ENCODE measurements around the gene PAM16. TPM values are rescaled to one million over a fixed set of nuclear protein-coding genes. Genes with fewer than 3 reads are reported as not detected.

Gene PAM16
- total RNA-seq, 2 experiments from 2014 or later, result 47.5 to 49.4 TPM

DNA sequence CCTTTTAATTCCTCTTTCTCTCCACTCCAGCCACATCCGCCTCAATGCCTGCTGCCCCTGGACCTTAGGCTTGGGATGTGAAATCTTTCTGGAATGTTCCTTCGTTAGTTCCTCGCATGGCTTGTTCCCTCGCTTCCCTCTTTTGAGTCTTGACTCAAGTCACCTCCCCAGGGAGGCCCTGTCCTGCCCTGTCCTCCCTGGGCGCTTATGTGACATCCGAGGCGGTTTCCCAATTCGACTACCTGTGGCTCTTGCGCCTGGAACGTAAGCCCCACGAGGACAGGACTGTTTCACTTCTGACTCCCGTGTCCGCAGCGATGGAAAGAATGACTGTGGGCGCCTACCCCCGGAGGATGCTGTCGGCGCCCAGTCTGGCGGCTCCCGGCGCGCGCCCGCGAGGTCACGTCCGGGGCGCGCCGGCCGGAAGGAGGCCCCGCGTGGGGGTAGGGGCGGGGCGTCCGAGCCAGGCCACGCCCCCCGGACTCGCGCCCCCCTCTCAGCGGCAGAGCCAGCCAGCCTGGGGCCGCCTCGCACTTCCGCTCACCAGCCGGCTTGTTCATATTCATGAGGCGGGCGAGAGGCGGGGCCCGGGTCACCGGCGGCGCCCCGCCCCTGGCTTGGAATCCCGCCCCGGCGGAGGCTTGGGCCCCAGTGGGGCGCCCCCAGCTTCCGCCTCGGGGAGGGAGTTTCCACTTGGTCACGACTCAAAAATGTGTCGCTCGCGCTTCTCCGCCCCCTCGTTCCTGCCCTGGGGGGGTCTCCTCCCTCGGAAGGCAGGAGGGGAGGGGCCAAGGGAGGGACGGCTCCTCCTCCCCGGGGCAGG, 43.7 kb downstream of the PAM16 start:
- peaks cover 22% of the 10 kb centered on the region for H3K4me1 Mint-ChIP-seq
- H3K27ac Mint-ChIP-seq, result peak overlapping the region; percentile 97
- peak; percentile 98 for DNase-seq
- H3K4me3 Mint-ChIP-seq, result peak overlapping the region; percentile 96
- H3K27me3 Mint-ChIP-seq, result no peaks in the 10 kb centered on the region
- CTCF ChIA-PET, result interaction anchor here (1.1 to 3.7 kb wide), 16 partner anchors 8 to 241 kb away, joined by 3 to 23 read pairs (median 6); partner anchors contain the start of gene TFAP4
- no peaks in the 10 kb centered on the region for H3K9me3 Mint-ChIP-seq (ENCODE audit: low read depth)
- H3K36me3 Mint-ChIP-seq, result peaks cover 10% of the 10 kb centered on the region
- peak; percentile 94 for ATAC-seq

DNA sequence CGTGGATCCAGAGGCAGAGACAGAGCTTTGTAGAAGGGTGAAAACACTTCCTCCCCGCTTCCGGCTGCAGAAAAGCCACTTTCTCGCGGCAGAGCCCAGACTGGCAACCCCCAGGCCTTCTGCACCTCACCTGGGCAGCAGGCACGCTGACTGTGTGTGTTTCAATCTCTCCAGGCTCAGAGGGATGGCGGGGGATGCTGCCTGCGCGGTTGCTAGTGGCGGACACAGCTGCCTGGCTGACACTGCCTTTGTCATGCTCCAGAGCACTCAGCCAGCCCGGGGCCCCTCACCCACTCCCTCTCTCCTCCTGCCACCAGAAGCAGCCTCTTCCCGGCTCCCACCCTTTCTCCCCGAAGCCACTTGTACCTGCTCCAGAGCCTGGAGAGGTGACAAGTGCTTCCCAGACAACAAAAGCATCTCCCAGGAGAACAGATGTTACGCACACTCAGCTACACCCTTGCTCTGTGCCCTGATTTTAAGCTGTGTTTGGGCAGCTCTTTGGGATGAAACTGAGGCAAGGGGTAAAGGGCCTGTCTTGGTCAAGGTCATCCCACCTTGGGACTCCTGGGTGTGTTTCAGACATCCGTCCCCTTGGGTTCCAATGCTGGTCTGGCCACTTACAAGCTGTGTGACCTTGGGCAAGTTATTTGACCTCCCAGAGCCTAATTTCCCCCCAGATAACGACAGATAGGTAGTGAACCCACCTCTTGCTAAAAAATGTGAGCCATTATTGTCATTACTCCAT, 44.5 kb downstream of the PAM16 start:
- CTCF ChIA-PET, result interaction anchor here (0.8 to 3.7 kb wide), 15 partner anchors 8 to 324 kb away, joined by 3 to 18 read pairs (median 5); partner anchors contain the start of gene TFAP4
- DNase-seq (peak; percentile 74), ATAC-seq (no peak)
- Mint-ChIP-seq H3K27ac (peak overlapping the region; percentile 97), H3K4me3 (peak overlapping the region; percentile 96), H3K36me3 (peaks cover 10% of the 10 kb centered on the region), H3K9me3 (ENCODE audit: low read depth) (no peaks in the 10 kb centered on the region), H3K27me3 (no peaks in the 10 kb centered on the region), H3K4me1 (peaks cover 22% of the 10 kb centered on the region)

- ATAC-seq (no peak), DNase-seq (no peak)
- Mint-ChIP-seq H3K9me3 (ENCODE audit: low read depth) (no peaks in the 10 kb centered on the region), H3K27ac (no peak overlapping the region), H3K27me3 (no peaks in the 10 kb centered on the region), H3K4me3 (no peak overlapping the region), H3K4me1 (peaks cover 18% of the 10 kb centered on the region), H3K36me3 (peaks cover 10% of the 10 kb centered on the region)
- CTCF ChIA-PET, result interaction anchor here (1.3 to 3.7 kb wide), 3 partner anchors 15 to 50 kb away, joined by 4 to 18 read pairs (median 13); partner anchors contain the start of gene TFAP4
These were observed 47.1 kb downstream of the PAM16 start for GRCh38 chr16:4303973-4304372.

DNA sequence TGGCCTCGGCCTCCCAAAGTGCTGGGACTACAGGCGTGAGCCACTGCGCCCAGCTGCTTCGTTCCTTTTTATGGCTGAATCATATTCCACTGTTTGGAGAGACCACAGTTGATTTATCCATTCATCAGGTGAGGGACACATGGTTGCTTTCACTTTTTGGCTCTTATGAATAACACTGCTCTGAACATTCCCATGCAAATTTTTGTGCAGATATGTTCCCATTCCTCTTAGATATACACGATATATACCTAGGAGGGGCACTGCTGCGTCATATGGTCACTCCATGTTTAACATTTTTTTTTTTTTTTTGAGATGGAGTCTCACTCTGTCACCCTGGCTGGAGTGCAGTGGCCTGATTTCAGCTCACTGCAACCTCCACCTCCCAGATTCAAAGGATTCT, 49.2 kb downstream of the PAM16 start:
- peaks cover 6% of the 10 kb centered on the region for H3K36me3 Mint-ChIP-seq
- no peak for ATAC-seq
- H3K9me3 Mint-ChIP-seq (ENCODE audit: low read depth), result no peaks in the 10 kb centered on the region
- no peak for DNase-seq
- CTCF ChIA-PET, result interaction anchor here (0.7 to 2.0 kb wide), 2 partner anchors 26 to 43 kb away, joined by 3 to 9 read pairs; no protein-coding TSS in a partner anchor
- H3K27me3 Mint-ChIP-seq, result no peaks in the 10 kb centered on the region
- H3K4me3 Mint-ChIP-seq, result no peak overlapping the region
- H3K4me1 Mint-ChIP-seq, result peaks cover 14% of the 10 kb centered on the region
- no peak overlapping the region for H3K27ac Mint-ChIP-seq

GRCh38 chr16:4301177-4301576, 49.9 kb downstream of the PAM16 start:
- no peaks in the 10 kb centered on the region for H3K9me3 Mint-ChIP-seq (ENCODE audit: low read depth)
- peaks cover 6% of the 10 kb centered on the region for H3K4me1 Mint-ChIP-seq
- peaks cover 2% of the 10 kb centered on the region for H3K36me3 Mint-ChIP-seq
- CTCF ChIA-PET, result interaction anchor here (1.0 to 3.6 kb wide), 4 partner anchors 8 to 47 kb away, joined by 3 to 13 read pairs (median 6); no protein-coding TSS in a partner anchor
- H3K27me3 Mint-ChIP-seq, result no peaks in the 10 kb centered on the region
- no peak overlapping the region for H3K27ac Mint-ChIP-seq
- no peak overlapping the region for H3K4me3 Mint-ChIP-seq
- ATAC-seq, result no peak
- DNase-seq, result no peak

DNA sequence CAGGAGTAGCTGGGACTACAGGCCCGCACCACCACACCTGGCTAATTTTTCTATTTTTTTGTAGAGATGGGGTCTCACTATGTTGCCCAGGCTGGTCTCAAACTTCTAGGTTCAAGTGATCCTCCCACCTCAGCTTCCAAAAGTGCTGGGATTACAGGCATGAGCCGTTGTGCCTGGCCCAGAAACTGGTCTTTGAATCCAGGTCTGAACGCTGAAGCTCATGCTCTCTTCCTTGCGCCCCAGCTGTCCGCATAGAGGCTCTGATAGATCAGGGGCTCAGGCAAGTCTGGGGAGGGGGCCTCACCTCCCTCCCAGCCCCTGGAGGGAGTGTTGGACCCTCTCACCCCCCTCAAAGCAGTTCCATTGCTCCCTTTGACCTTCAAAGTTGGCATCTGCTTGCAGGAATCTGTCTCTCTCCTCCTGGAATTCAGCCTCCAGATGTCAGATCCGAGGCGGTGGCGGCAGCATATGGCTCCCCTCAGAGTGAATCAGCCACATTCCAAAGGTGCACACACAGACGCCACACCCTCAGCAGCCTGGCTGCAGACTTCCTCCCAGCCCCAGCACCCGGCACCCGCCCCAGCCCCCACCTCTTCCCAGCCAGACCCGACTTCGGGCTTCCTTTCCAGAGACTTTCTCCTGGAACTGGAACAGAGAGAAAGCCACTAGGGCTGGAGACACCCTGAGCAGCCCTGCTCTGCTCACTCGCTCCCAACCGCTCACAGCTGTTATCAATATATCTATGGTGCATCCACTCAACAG, 52.2 kb downstream of the PAM16 start:
- ATAC-seq, result no peak
- no peak overlapping the region for H3K4me3 Mint-ChIP-seq
- H3K27me3 Mint-ChIP-seq, result no peaks in the 10 kb centered on the region
- no peak overlapping the region for H3K27ac Mint-ChIP-seq
- H3K4me1 Mint-ChIP-seq, result no peaks in the 10 kb centered on the region
- CTCF ChIA-PET, result interaction anchor here (2.1 to 3.6 kb wide), 2 partner anchors 9 to 29 kb away, joined by 6 to 13 read pairs; no protein-coding TSS in a partner anchor
- DNase-seq, result no peak
- no peaks in the 10 kb centered on the region for H3K36me3 Mint-ChIP-seq
- H3K9me3 Mint-ChIP-seq (ENCODE audit: low read depth), result no peaks in the 10 kb centered on the region

GRCh38 chr16:4297480-4297879, 53.6 kb downstream of the PAM16 start:
- DNase-seq (no peak), ATAC-seq (no peak)
- H3K27ac Mint-ChIP-seq, result no peak overlapping the region
- H3K4me1 Mint-ChIP-seq, result no peaks in the 10 kb centered on the region
- H3K4me3 Mint-ChIP-seq, result no peak overlapping the region
- H3K27me3 Mint-ChIP-seq, result peaks cover 6% of the 10 kb centered on the region
- no peaks in the 10 kb centered on the region for H3K36me3 Mint-ChIP-seq
- CTCF ChIA-PET, result interaction anchor here (1.0 to 2.1 kb wide), 3 partner anchors 8 to 31 kb away, joined by 6 read pairs; no protein-coding TSS in a partner anchor
- no peaks in the 10 kb centered on the region for H3K9me3 Mint-ChIP-seq (ENCODE audit: low read depth)

DNA sequence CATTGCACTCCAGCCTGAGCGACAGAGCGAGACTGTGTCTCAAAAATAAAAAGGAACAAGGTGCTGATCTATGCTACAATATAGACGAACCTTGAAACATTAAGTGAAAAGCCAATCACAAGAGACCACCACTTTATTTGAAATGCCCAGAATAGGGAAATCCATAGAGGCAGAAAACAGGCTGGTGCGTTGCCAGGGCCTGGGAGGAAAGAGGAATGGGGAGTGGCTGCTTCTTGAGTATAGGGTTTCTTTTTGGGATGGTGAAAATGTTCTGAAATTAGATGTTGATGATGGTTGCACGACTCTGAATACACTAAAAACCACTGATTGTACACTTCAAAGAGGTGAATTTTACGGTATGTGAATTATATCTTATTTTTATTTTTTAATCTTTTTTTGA, 55.5 kb downstream of the PAM16 start:
- Mint-ChIP-seq H3K4me1 (no peaks in the 10 kb centered on the region), H3K36me3 (no peaks in the 10 kb centered on the region), H3K4me3 (no peak overlapping the region), H3K27ac (no peak overlapping the region), H3K27me3 (peaks cover 6% of the 10 kb centered on the region), H3K9me3 (ENCODE audit: low read depth) (no peaks in the 10 kb centered on the region)
- ATAC-seq (no peak), DNase-seq (no peak)
- CTCF ChIA-PET, result interaction anchor here (0.7 kb wide), 1 partner anchor 107 kb away, joined by 4 read pairs; no protein-coding TSS in a partner anchor

- Mint-ChIP-seq H3K4me1 (no peaks in the 10 kb centered on the region), H3K4me3 (no peak overlapping the region), H3K27ac (no peak overlapping the region), H3K36me3 (no peaks in the 10 kb centered on the region), H3K27me3 (peaks cover 6% of the 10 kb centered on the region), H3K9me3 (ENCODE audit: low read depth) (no peaks in the 10 kb centered on the region)
- no peak for ATAC-seq
- CTCF ChIA-PET, result interaction anchor here (1.1 kb wide), 1 partner anchor 16 kb away, joined by 3 read pairs; no protein-coding TSS in a partner anchor
- DNase-seq, result no peak
These were observed 57.2 kb downstream of the PAM16 start for GRCh38 chr16:4293822-4294457.

GRCh38 chr16:4293181-4293716, 57.9 kb downstream of the PAM16 start:
- Mint-ChIP-seq H3K4me3 (no peak overlapping the region), H3K27me3 (peaks cover 6% of the 10 kb centered on the region), H3K36me3 (no peaks in the 10 kb centered on the region), H3K27ac (no peak overlapping the region), H3K4me1 (peaks cover 3% of the 10 kb centered on the region), H3K9me3 (ENCODE audit: low read depth) (no peaks in the 10 kb centered on the region)
- ATAC-seq (no peak), DNase-seq (no peak)
- CTCF ChIA-PET, result no interaction called here

DNA sequence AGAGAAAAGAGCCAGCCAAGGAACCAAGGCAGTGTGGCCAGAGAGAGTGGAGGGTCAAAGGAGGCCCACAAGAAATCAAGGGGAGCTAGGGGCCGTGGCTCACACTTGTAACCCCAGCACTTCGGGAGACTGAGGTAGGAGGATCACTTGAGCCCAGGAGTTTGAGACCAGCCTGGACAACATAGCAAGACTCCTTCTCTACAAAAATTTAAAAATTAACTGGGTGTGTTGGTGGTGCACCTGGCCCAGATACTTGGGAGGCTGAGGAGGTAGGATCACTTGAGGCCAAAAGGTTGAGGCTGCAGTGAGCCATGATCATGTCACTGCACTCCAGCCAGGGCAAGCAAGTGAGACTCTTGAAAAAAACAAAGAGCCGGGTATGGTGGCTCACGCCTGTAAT, 59.4 kb downstream of the PAM16 start:
- Mint-ChIP-seq H3K4me1 (peaks cover 9% of the 10 kb centered on the region), H3K4me3 (no peak overlapping the region), H3K36me3 (no peaks in the 10 kb centered on the region), H3K27me3 (peaks cover 6% of the 10 kb centered on the region), H3K27ac (no peak overlapping the region), H3K9me3 (ENCODE audit: low read depth) (no peaks in the 10 kb centered on the region)
- ATAC-seq (no peak), DNase-seq (no peak)
- CTCF ChIA-PET, result interaction anchor here (1.2 to 3.5 kb wide), 2 partner anchors 20 to 38 kb away, joined by 3 to 101 read pairs; no protein-coding TSS in a partner anchor
